GM21515 (cell line): ENCODE results near the gene TPBG.
A peak's percentile ranks its signal among the peaks of the same experiment; 100 is the strongest.
"Not testable (repeated sequence)": the region's sequence is repeated elsewhere in the genome, so short reads cannot be mapped to it uniquely, and the experiment has no call there.

ENCODE experiments used
- ATAC-seq: cut with Tn5 transposase; IDR thresholded peaks from one replicate; pipeline ENCODE4 v1.9.1; 2021; ENCODE audit not compliant: unreplicated experiment

TPBG gene

DNA sequence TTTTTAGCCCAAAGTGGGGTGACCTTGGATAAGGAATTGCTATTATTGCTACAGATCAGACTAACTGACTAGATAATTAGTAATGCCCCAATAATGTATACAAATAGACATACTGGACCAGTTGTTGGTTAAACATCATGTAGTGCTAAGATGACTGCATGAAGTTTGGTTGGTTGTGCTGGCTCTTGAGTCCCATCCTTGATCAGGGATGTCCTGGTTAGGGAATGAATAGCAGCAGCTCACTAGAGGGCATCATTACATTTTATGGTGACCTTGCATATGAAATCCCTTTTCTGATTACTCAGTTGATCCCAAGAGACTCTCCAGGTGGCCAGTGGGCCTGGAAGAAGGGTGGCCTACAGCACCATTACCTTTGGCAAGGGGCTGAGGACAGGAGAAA lies 10.9 kb downstream of the TPBG start:
- no peak for ATAC-seq

DNA sequence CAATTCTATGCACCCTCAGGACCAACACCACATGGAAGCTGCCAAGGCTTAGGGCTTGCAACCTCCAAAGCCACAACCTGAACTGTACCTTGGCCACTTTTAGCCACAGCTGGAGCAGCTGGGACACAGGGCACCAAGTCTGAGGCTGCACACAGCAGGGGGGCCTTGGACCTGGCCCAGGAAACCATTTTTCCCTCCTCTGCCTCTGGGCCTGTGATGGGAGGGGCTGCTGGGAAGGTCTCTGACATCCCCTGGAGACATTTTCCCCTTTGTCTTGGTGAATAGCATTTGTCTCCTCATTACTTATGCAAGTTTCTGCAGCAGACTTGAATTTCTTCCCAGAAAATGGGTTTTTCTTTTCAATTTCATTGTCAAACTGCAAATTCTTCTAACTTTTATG lies 13.0 kb downstream of the TPBG start:
- ATAC-seq, result no peak

DNA sequence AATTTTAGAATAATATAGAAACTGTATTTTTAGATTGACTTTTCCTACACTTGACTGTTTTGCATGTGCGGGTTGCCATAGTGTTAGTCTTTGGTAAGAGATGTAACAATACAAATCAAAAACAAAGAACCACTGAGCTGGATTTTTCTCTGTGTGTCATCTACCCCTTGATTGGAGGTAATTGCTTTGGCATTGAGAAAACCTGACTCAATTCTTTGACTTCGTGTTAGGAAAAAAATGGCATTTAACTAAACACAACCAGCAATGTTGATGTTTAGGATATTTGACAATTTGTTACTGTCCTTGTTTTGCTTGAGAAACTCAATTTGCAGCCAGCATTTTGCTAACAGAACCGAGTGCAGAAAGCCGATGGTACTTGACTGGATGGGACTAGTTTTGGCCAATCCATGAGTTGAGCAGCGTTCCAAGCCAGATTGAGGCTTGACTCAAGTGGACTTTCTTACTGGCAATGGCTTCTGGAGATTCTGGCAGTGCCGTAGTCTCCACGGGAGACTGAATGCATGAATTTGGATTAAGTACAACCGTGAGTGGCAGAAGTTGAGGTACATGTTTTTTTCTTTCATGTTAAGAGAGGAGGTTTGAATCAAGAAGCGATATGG lies 17.1 kb downstream of the TPBG start:
- ATAC-seq, result no peak

DNA sequence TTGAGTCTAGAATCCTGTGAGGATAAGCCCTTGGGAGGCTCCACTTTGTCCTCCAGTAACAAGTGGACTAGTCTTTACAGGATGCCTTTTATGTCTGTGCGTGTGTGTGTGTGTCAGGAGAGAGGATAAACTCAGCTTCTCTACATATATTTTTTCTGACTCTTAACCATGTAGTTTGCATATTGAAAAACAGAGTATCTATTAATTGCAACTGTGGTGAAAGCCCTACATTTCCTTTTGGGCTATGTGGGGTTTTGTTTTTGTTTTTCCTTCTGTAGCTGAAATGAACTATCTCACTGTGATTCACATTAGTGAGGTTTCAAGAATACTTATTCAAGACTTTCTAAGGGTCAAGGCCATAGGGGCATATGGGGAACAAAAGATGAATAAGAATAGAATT lies 17.7 kb downstream of the TPBG start:
- ATAC-seq, result peak; percentile 92

DNA sequence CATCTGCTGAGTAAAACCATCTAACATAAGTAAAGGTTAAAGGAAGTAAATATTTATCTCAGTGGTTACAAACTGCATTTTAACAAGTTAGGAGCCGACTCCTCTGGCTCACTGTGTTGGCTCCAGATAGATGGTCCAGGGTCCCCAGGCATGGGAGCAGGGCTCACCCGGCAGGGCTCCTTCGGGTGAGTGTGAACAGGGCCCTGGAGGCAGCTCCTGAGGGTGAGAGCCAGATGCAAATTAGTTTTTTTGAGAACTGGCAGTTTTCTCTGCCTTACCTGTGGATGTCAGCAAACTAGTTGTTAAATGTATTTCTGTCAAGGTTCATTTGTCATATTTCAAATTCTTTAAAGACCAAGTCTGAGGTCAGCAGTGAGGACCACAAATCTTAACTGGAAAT lies 21.5 kb downstream of the TPBG start:
- no peak for ATAC-seq

DNA sequence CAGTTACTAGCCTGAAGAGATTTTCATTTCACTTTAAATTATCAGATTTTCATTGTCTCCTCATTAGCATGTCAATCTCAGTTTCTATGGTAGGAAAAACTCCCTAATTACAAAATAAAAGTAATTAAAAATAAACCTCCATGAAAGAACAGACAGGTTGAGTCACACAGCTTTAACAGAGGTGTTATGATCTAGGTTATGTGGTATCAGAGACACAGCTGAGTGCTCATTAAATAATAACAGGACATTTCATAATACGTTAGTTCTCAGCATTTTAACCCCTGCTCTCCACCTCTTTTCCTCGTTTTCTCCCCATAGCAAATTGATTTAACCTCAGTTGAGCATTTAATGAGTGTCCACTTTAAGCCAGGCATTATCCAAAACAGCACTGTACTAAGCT lies 21.9 kb downstream of the TPBG start:
- no peak for ATAC-seq

DNA sequence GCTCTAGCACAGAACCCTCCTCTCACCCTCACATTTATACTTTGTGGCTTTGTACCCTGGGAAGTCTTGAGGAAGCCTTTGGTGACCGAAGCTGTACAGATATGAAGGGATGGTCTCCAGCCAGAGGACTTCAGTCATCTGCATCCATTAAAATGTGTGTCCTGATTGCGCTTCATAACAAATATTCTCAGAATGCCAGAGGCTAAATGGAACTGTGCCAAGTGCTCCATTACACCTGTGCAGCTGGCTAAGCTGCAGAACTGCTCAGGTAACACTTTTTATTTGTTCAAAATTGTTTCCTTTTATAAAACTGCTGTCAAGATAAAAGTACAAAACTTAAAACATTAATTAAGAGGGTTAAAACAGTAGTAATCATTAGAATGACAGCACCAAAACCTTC lies 22.3 kb downstream of the TPBG start:
- no peak for ATAC-seq

DNA sequence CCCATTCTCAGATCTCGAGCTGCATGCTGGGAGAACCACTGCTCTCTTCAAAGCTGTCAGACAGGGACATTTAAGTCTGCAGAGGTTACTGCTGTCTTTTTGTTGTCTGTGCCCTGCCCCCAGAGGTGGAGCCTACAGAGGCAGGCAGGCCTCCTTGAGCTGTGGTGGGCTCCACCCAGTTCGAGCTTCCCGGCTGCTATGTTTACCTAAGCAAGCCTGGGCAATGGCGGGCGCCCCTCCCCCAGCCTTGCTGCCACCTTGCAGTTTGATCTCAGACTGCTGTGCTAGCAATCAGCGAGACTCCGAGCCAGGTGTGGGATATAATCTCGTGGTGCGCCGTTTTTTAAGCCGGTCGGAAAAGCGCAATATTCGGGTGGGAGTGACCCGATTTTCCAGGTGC lies 31.2 kb downstream of the TPBG start:
- not testable (repeated sequence) for ATAC-seq

DNA sequence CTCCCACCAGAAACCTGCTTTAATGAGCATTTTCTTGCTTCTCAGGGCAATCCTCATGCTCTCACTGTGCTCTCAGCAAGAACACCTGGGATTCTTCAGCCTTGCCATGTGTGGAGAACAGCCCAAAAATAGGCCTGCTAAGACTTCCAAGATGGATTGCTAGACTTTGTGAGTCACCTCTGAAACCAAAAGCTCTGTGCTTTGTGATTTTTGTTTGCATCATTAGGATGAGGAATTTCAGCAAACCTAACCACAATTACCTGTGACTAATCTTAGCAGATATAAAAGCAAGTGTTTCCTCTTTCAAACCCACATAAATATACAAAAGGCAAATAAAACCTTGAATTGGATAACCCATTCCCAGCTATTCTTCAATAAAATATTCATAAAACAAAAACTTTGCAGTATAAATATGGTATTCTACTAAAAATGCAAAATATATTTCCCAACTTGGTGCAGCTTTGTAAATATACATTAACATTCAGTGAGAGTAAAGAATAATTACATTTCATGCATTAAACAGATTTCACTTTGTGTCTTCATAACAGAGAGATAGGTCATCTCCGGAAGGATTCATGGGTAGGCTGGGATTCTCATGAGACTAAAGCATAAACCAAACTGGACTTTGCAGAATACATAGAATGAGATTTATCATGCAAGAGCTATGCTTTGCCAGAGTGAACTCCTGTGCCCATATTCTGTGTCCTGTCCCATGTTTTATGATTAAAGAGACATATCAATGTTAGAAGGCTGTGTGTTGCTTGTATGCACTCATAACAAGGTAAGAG lies 33.5 kb downstream of the TPBG start:
- ATAC-seq, result no peak

DNA sequence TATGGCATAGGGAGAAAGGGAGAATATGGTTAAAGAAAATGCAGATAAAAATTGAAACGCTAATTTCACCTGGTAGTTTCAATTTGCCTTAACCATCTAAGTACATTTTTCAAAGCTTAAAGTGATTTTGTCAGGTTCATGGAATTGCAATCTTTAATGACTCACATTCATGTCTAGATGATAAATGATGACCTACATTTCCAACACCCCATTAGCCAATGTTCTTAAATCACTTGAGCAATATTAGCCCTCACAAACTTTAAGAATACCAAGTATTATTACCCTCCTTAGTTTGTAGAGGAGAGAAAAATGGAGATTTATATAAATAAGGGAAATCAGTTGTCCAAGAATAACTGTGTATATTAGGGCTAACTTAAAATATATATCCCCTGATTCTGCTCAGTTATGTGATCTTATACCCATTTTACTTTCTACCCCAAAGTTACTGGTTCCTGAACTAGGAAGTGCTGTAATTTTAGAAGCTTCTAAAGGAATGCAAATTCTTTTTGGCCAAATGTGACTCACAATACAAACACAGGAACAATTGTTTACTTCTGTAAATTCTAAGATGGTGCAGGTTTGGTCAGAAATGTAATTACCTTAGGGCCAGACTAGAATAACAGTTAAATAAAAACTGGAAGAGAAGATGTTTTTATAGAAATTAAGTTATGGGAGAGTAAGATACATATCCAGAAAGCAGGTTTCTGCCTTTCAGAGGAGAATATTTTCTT lies 34.5 kb downstream of the TPBG start:
- no peak for ATAC-seq

DNA sequence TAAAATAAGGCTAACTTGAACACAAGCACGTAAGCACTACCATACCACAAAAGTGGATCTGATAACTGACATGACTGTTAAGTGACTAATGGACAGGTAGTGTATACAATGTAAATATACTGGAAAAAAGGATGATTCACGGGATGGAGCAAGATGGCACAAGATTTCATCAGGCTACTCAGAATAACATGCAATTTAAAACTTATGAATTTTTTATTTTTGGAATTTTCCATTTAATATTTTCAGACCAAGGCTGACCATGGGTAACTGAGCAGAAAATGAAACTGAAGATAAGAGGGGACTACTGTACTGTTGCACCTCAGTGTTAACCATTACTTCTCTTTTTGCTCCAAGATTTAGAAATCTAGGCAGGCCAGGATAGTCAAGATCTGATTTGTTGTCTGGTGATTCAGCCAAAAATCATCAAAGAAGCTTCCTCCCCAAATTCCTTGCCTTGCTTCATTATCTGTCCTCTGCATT lies 45.4 kb downstream of the TPBG start:
- peak; percentile 56 for ATAC-seq

DNA sequence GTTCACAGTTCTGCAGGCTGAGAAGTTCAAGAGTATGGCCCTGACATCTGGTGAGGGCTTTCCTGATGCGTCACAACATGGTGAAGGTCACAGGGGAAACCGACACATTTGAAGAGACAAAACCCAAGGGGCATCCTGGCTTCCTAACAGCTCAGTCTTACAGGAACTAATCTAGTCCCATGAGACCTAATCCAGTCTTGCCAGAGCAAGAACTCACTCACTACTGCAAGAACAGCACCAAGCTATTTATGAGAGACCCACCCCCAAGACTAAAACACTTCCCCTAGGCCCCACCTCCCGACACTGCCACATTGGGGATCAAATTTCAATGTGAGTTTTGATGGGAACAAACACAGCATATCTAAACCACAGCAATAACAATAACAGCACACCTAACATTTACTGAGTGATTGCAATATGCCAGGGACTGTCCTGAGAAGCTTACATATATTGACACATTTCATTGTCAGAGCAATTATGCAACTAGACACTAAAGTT lies 46.6 kb downstream of the TPBG start:
- ATAC-seq, result no peak

DNA sequence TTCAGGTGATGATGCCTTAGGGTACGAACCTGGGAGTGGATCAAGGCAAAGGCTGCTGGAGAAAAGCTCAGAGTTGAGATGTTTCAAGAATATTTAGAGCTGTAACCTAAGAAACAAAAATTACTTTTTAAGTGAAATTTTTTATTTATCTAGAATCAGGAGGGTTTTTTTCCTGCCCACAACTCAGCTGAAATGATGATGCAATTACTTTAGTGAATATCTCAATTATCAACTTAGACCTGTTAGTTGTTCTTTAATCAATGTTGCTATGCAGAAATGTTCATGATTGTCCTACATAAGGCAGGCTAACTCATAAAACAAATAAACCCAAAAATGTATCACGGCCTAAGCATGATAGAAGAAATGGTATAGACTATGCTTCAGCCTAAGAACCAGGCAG lies 50.3 kb downstream of the TPBG start:
- ATAC-seq, result no peak

DNA sequence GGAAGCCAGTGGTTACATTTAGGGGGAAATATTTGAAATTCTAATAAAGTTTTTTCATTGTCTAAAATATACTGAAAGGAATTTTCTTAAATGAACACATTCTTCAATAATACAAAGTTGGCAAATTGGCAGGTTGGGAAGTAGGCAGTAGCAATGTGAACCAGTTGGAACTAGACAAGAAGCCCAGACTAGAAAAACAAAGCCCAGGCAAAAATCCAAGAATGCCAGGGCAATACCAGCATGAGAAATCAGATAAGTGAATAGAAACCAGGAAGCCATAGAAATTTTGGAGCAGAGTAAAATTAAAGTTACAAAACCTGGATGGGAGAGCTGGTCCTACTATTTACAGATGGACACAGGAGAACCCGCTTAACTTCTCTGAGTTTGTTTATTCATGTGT lies 52.2 kb downstream of the TPBG start:
- ATAC-seq, result no peak

DNA sequence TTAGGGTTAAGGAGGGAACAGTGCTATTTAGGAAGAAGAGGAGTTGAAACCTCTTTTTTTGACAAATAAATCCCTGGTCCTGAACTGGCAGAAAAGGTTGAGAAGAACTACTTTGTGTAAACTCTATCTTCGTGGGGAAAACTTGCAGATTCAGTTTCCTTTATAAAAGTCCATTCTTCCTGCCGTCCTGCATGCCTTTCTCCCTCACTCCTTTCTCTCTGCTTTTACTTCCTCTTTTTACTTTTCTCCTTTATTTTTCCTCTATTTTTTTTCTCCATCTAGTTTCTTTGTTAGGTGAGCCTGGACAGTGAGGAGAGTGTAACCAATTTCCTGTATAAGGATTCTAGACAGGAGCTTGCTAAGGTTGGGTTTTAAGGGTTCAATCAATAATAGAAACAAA lies 52.7 kb downstream of the TPBG start:
- ATAC-seq, result no peak
